Mammary epithelial cell (primary cell): ENCODE results near the gene RSL24D1.

ENCODE experiments used
- CTCF ChIP-seq, 2 donors: IDR thresholded peaks in 1 of 2; conservative IDR thresholded peaks in 1 of 2; 2 replicates each; pipeline ENCODE4 v1.5.1; 2011 to 2012; ENCODE audit warnings: inconsistent platforms in 2 of 2, low read length in 2 of 2, mild to moderate bottlenecking in 2 of 2, control low read depth in 1 of 2, low read depth in 1 of 2; ENCODE audit not compliant: insufficient read depth in 1 of 2; ENCODE audit errors: extremely low read depth in 1 of 2
- EZH2 ChIP-seq: IDR thresholded peaks from 2 replicates; pipeline ENCODE4 v1.6.1; 2012; ENCODE audit warnings: low read length, inconsistent platforms, borderline replicate concordance

- TF ChIP-seq CTCF (conservative IDR thresholded peaks at IDR 0.05 in 1 of 2, IDR thresholded peaks at IDR 0.05 in 1 of 2; ENCODE audit: extremely low read depth in 1 of 2, insufficient read depth in 1 of 2, low read depth in 1 of 2, low read length in 2 of 2): no peak
- no peak for TF ChIP-seq EZH2
Measured at GRCh38 chr15:55241891-55242290, 45.1 kb upstream of the RSL24D1 start.
